ENCODE data around the gene CACNA1C.
"Not testable (repeated sequence)": the region's sequence is repeated elsewhere in the genome, so short reads cannot be mapped to it uniquely, and the experiment has no call there.

The CACNA1C gene

DNA sequence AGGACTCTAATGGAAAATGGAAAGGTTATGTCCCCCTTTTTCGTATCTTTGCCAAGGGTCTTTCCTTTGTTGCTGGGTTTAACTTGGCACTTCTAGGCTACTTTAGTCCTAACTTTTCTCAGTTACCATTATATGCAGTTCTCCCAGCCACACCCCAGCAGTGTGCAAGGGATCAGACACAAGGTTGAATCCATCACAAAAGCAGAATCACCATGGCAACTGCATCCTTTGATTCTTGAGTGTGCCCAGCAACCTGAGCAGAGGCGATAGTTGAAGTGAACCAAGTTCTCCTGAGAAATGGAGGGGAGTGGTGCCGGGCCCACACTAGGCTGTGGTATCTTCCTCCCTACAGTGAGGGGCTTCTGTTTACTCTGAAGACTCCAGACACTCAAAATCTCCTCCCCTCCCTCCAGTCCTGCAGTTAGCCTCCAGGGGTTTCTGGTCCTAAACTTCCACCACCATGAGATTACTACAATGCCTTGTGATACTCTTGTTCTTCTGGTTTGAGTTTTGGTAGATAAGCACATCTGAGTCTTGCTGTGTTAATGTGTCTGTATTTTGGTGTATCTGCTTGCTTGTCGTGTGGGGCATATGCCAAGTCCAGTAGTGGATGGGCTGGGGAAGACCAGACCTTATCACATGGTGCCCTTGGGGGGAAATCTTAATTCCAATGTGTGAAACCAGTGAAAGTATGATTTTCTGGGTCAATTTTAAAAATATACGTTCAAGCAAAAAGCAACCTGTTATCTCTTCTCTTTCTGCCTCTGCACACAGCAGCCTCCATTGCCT lies 183.9 kb downstream of the CACNA1C start:
- no peak for DNase-seq

GRCh38 chr12:2238111-2238510 lies 185.3 kb downstream of the CACNA1C start:
- DNase-seq = no peak

DNA sequence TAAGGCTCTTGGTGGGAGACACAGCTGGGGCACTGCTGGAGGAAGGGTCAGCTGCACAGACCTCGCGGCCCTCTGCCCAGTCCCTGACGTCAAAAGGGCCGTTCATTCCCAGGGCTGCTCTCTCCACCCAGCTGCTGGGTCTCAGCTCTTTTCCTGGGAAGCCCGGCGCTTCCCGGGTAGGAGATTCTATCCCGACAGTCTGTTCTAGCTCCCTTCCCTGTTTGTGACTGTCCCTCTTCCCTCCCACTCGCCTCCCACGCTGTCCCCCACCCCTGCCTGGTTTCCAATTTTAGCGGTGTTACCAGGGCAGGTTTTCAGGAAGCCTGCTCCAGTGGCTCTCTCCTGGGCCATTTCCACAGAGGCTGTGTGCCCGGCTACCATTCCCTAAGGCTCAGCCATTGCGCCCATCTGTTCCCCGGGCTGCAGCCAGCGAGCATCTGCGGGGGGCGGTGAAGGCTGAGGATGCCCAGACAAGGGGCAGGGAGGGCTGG lies 186.6 kb downstream of the CACNA1C start:
- no peak for DNase-seq

- DNase-seq = no peak
Measured at GRCh38 chr12:2240390-2240789, 187.6 kb downstream of the CACNA1C start.

- DNase-seq = no peak
Measured at GRCh38 chr12:2240984-2241383, 188.2 kb downstream of the CACNA1C start.

DNA sequence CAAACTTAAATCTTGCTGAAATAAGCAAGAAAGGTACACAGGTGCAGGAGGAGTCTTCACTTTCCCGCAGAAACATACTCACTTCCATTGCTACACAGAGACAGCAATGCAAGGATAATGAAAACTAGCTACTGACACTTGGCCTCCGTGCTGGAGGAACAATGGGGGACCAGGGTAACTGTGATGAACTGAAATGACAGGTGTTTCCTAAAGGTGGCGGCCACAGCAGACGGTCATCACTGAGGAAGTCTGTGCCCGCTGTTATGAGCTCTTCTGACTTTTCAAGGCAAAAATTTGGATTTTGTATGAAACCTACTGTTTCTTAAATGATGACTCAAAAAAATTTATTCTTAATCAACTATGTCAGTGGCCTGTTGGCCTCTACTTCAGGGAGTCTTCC lies 189.4 kb downstream of the CACNA1C start:
- no peak for DNase-seq

DNA sequence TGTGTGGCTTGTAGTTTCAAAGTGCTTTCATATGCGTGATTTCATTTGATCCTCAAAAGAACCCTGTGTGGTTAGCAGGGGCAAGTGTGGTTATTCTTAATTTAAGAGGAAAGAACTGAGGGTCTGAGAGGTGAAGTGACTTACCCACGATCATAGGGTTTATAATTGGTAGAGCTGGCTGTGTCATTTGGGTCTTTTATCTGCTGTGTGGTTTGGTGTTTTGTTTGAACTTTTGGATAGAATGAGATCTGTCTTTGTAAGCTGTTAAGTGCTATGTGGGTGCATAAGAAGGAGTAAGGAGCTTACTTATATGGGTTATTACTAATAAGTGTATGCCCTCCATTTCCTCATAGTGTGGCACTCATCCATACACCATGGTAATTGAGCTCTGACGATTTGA lies 190.0 kb downstream of the CACNA1C start:
- DNase-seq = no peak

DNA sequence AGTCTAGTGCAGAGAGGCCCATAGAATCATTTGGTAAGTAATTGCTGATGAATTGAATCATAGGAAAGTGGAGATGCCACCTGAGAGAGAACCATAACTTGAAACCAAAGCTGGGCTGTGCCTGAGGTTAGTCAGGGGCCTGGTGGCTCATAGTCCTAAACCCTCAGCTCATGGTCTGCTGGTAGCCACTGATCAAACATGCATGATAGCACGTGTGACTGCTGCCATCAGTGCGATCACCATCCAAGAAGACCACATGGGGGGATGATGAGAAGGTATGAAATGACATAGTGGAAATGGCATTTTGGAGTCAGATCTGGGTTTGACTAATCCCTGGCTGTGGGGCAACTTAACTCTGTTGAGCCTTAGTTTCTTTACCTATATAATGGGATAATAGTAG lies 190.5 kb downstream of the CACNA1C start:
- no peak for DNase-seq

GRCh38 chr12:2244013-2244861 lies 191.4 kb downstream of the CACNA1C start:
- DNase-seq = no peak

DNA sequence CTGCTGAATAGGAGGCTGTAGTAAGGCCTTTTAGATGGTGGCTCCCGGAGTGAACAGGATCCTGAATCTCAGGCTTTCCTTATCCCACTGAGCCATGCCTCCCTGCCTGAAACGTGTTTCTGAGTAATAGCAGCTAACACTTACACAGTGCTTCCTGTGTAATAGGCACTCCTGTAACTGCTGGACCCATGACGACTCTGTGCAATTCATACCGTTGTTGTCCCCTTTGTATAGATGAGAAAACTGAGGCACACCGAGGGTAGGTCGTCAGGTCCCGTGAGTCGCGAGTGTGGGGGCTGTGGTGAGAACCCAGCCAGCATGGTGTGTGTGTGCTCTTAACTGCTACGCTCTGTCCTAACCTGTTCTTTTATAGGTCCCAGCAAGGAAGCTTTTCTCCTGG lies 193.6 kb downstream of the CACNA1C start:
- no peak for DNase-seq

GRCh38 chr12:2247120-2247519 lies 194.3 kb downstream of the CACNA1C start:
- no peak for DNase-seq

- no peak for DNase-seq
Measured at GRCh38 chr12:2247596-2247995, 194.8 kb downstream of the CACNA1C start.

GRCh38 chr12:2248087-2248900 lies 195.5 kb downstream of the CACNA1C start:
- DNase-seq = no peak

GRCh38 chr12:2248901-2249381 lies 196.2 kb downstream of the CACNA1C start:
- no peak for DNase-seq

DNA sequence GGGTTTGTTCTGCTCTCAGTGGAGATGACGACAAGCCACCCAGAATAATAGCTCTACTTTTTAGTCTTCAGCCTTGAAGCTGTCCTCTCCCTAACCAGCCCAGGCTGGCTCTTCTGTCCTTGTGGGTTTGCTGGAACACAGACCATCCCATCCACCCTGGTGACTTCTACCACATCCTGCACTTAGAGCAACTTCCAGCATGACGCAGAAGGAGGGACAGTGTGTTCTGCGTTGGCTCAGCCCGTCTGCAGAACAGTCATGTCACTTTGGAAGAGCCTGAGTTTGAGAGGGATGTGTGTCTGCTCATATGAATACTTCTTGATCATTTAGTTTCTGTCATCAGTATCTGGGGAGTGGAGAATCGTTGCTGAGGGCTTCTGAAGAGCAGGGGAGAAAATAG lies 198.0 kb downstream of the CACNA1C start:
- no peak for DNase-seq

DNA sequence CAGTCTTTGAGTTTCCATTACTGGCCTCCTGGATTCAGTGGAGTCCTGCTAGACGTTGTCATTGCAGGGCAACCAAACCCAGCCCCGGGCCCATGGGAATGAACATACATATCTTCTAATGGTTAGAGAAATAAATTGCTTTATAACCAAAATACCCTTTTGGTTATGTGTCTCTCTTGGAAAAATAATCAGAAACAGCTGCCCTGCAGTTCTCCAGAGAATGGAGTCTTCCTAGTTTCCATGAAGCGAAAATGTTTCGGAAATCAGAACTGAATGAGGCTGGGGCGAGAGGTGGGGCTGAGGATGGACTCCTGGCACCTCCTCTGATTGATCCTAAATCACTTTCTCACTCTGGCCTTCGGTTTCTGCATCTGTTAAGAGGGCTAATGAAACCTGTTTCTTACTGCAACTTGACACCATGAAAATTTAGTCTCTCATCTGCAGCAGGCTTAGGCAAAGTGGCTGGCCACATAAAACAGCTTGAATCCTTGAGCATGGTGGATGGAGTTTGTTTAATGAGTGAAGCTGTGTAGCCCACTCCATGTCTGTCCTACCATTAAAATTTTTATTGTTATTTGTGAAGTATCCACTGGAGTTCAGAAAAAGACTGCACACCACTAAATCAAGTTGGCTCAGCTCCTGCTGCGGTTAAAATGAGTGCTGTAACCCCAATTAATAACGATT lies 198.9 kb downstream of the CACNA1C start:
- no peak for DNase-seq

DNA sequence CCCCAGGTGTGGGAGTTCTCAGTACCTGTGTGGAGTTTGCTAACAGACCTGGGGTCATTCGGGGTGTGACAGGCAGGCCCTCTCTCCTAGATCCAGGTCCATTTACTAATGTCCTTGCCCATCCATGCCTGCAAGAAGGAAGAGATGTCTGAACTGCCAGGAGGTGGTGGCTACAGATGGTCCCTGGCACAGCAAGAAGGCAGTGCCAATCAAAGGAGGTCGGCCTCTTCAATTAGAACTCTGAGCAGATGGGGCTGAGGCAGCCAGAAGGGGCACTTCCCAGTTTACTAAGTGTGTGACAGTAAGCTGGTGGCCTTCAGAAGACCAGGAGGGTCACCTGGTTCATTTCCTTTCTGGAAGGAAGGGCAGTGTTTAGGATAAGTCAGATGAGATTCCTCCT lies 202.5 kb downstream of the CACNA1C start:
- DNase-seq = no peak

DNA sequence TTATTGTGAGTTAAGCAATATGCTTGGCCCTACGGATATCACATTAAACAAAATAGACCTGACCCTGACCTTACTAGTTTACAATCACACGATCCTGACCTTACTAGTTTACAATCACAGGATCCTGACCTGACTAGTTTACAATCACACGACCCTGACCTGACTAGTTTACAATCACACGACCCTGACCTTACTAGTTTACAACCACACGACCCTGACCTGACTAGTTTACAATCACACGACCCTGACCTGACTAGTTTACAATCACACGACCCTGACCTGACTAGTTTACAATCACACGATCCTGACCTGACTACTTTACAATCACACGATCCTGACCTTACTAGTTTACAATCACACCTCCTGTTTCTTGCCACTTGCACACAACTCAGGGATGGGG lies 202.9 kb downstream of the CACNA1C start:
- not testable (repeated sequence) for DNase-seq

GRCh38 chr12:2256453-2256852 lies 203.7 kb downstream of the CACNA1C start:
- DNase-seq = no peak

DNA sequence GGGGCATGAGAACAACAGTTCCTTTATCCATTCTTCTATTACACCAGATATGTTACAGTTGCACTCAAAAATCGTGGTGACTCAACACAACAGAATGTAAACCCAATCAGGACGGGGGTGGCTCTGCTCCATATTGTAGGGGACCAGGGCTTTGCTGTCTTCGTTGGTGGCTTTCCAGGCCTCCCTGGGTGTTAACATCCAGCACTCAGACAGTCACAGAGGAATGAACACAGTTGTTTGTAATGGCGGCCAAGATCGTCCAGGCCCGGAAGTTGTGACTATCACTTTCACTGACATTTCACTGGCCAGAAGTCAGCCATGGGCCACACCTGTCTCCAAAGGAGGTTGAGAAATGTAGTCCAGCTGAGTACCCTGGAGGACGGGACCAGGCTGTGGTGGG lies 204.1 kb downstream of the CACNA1C start:
- no peak for DNase-seq

DNA sequence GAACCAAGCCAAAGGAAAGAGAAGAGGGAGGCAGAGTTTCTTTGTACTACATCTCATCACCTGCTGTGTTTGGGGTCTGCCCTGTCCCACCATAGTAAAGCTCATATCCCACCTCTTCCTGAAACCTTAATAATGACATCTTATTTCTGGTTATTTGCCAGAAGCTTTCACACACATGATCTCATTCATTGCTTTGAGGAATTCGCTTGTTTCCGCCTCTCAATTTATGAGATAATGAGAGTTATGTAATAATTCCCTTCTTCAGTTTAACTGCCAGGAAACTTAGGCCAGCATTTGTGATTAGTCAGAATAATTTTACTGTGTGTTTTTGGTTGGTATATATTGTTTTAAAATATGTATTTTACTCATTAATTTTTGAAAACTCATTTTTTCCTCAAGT lies 205.2 kb downstream of the CACNA1C start:
- DNase-seq = no peak

DNA sequence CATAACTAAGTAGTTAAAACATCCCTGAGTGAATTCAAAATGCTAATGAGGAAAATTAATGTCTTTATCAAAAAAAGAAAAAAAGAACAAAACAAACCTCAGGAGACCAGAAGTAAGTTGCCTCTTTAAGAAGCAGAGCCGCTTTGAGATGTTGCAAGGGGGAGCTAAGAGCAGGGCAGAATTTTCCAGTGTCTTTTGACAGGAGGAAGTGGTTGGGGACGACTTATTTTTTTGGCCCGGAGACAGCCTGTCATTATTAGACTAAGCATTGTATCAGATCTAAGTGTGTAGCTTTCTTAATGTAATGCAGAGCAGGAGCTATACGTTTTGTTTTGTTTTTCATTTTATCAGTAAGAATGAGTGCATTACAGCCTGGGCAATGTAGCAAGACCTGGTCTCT lies 206.6 kb downstream of the CACNA1C start:
- no peak for DNase-seq

Data from NCI-H510A (cell line).